A549 (cell line): ENCODE data around the gene CHST15. TPM values are rescaled to one million over a fixed set of nuclear protein-coding genes. Genes with fewer than 3 reads are reported as not detected.

Experiments used
- ATAC-seq, 2 experiments: fragments of 200-7000 bp in 1 of 2; fragments of >200 bp in 1 of 2; cut with Nextera tagmentation in 1 of 2; cut with Tn5 transposase in 1 of 2; 3 replicates each; pipeline versions ENCODE4 v1.8.0 to v1.9.1; 2018 to 2020; ENCODE audit warnings: mild to moderate bottlenecking in 1 of 2, moderate library complexity in 1 of 2
- CTCF ChIA-PET: fragments of 300-600 bp; sonication (Branson Sonifier 250); formaldehyde crosslinking; extraction: SDS; loops from one replicate; lab custom pipeline; 2021; ENCODE audit warnings: antibody characterized with exemption, inconsistent platforms; lab: Yijun Ruan, JAX
- POLR2A ChIA-PET: fragments of 350-600 bp; formaldehyde crosslinking; extraction: SDS; loops from one replicate; lab custom pipeline; 2021; ENCODE audit warnings: antibody characterized with exemption, inconsistent platforms; lab: Yijun Ruan, JAX
- DNase-seq, 2 experiments: peaks; one replicate each; pipeline versions ENCODE4 v3.0.0 to v3.0.0-alpha.2; 2011 to 2016; ENCODE audit warnings: low read depth in 1 of 2, low spot score in 1 of 2
- FAIRE-seq: peaks from 2 replicates; lab custom pipeline; 2011; peaks lifted over from hg19 to GRCh38; lab: Jason Lieb, UNC
- H3K27ac ChIP-seq, 2 experiments: fragments of >200 bp; sonication (Bioruptor Twin); formaldehyde crosslinking; 3 replicates each; pipeline ENCODE4 v1.5.1; 2016 to 2017
- H3K4me1 ChIP-seq: fragments of >200 bp; sonication (Bioruptor Twin); formaldehyde crosslinking; 3 replicates; pipeline ENCODE4 v1.6.1; 2016
- H3K4me2 ChIP-seq: fragments of >200 bp; sonication (Bioruptor Twin); formaldehyde crosslinking; 3 replicates; pipeline ENCODE4 v1.6.1; 2016
- H3K4me3 ChIP-seq: fragments of >200 bp; sonication (Bioruptor Twin); formaldehyde crosslinking; 3 replicates; pipeline ENCODE4 v1.5.1; 2016
- H3K9me3 ChIP-seq: fragments of >200 bp; sonication (Bioruptor Twin); formaldehyde crosslinking; 3 replicates; pipeline ENCODE4 v1.6.1; 2016
- CBX2 ChIP-seq: fragments of 200-600 bp; sonication (generic); IDR thresholded peaks from 2 replicates; pipeline ENCODE4 v1.6.1; 2016; ENCODE audit warnings: low read depth, mild to moderate bottlenecking, borderline replicate concordance
- CEBPB ChIP-seq, 2 experiments: fragments of >200 bp in 1 of 2; sonication (Bioruptor Twin) in 1 of 2; formaldehyde crosslinking in 1 of 2; IDR thresholded peaks; 2 replicates each; pipeline ENCODE4 v1.6.1; 2012 to 2016
- FOSB ChIP-seq: fragments of 250-450 bp; sonication (Bioruptor Pico); IDR thresholded peaks from 2 replicates; pipeline ENCODE4 v1.5.0; 2020; ENCODE audit warnings: mild to moderate bottlenecking, moderate library complexity
- FOXS1 ChIP-seq: fragments of 250-450 bp; sonication (Bioruptor Pico); IDR thresholded peaks from 2 replicates; pipeline ENCODE4 v1.5.0; 2020; ENCODE audit warnings: mild to moderate bottlenecking, moderate library complexity
- HDAC2 ChIP-seq: fragments of 200-600 bp; sonication (generic); IDR thresholded peaks from 2 replicates; pipeline ENCODE4 v1.6.1; 2016
- HEYL ChIP-seq: fragments of 250-450 bp; sonication (Bioruptor Pico); IDR thresholded peaks from 2 replicates; pipeline ENCODE4 v1.8.0; 2021; ENCODE audit warnings: mild to moderate bottlenecking, moderate library complexity
- HOXA7 ChIP-seq: fragments of 250-450 bp; sonication (Bioruptor Pico); IDR thresholded peaks from 2 replicates; pipeline ENCODE4 v1.5.0; 2020; ENCODE audit warnings: mild to moderate bottlenecking, moderate library complexity
- HOXB13 ChIP-seq: fragments of 250-450 bp; sonication (Bioruptor Pico); IDR thresholded peaks from 2 replicates; pipeline ENCODE4 v1.5.0; 2020; ENCODE audit warnings: low read depth, mild to moderate bottlenecking, moderate library complexity
- JUN ChIP-seq, 2 experiments: fragments of >200 bp; sonication (Bioruptor Twin); formaldehyde crosslinking; IDR thresholded peaks; 2 replicates in 1 of 2; 3 replicates in 1 of 2; pipeline ENCODE4 v1.6.1; 2016 to 2017
- MAFK ChIP-seq: fragments of 450-650 bp; IDR thresholded peaks from 2 replicates; pipeline ENCODE4 v1.6.1; 2014; ENCODE audit not compliant: partially characterized antibody
- MAZ ChIP-seq: fragments of 150-350 bp; IDR thresholded peaks from 2 replicates; pipeline ENCODE4 v1.6.1; 2014; ENCODE audit warnings: antibody characterized with exemption, low read depth, low read length, borderline replicate concordance
- NFE2L2 ChIP-seq: fragments of 150-350 bp; conservative IDR thresholded peaks from 2 replicates; pipeline ENCODE4 v1.6.1; 2014; ENCODE audit warnings: low read length
- NPAS2 ChIP-seq: fragments of 250-450 bp; sonication (Bioruptor Pico); IDR thresholded peaks from 2 replicates; pipeline ENCODE4 v1.8.0; 2022; ENCODE audit warnings: mild to moderate bottlenecking, moderate library complexity, borderline replicate concordance
- NR3C1 ChIP-seq: fragments of >200 bp; sonication (Bioruptor Twin); formaldehyde crosslinking; IDR thresholded peaks from 3 replicates; pipeline ENCODE4 v1.6.1; 2017
- POLR2A ChIP-seq: IDR thresholded peaks from 2 replicates; pipeline ENCODE4 v1.6.1; 2012; ENCODE audit warnings: mild to moderate bottlenecking, low read length
- RAD21 ChIP-seq, 2 experiments: fragments of >200 bp in 1 of 2; sonication (Bioruptor Twin) in 1 of 2; formaldehyde crosslinking in 1 of 2; IDR thresholded peaks in 1 of 2; conservative IDR thresholded peaks in 1 of 2; 2 replicates in 1 of 2; 3 replicates in 1 of 2; pipeline ENCODE4 v1.6.1; 2012 to 2018; ENCODE audit warnings: inconsistent platforms in 1 of 2
- RCOR1 ChIP-seq: fragments of 150-350 bp; IDR thresholded peaks from 2 replicates; pipeline ENCODE4 v1.6.1; 2014; ENCODE audit warnings: antibody characterized with exemption, low read length, low read depth
- SMC3 ChIP-seq: fragments of >200 bp; sonication (Bioruptor Twin); formaldehyde crosslinking; IDR thresholded peaks from 3 replicates; pipeline ENCODE4 v1.6.1; 2018; ENCODE audit warnings: inconsistent platforms
- SREBF2 ChIP-seq: fragments of 450-650 bp; IDR thresholded peaks from 2 replicates; pipeline ENCODE4 v1.6.1; 2014; ENCODE audit warnings: mild to moderate bottlenecking, moderate library complexity
- TFCP2L1 ChIP-seq: fragments of 250-450 bp; sonication (Bioruptor Pico); IDR thresholded peaks from 2 replicates; pipeline ENCODE4 v1.5.0; 2021; ENCODE audit warnings: mild to moderate bottlenecking
- ZNF302 ChIP-seq: fragments of 250-450 bp; sonication (Bioruptor Pico); IDR thresholded peaks from 2 replicates; pipeline ENCODE4 v1.9.0; 2021; ENCODE audit warnings: inconsistent platforms, mild to moderate bottlenecking, moderate library complexity
- WGBS: methylation state at CpG from one replicate; pipeline ENCODE4 v1.1.6; 2017; ENCODE audit errors: missing lambda C conversion rate; 5-methylcytosine and 5-hydroxymethylcytosine counted together
- polyA plus RNA-seq, 4 experiments: library from polyadenylated mRNA; depleted of rRNA in 3 of 4; stranded (reverse); fragments of >200 nt; fragmentation: RNase III in 1 of 4; extraction: RNeasy Plus Mini Kit Qiagen cat#74134 plus additional on column Dnase treatment in 1 of 4; gene quantifications; 2 replicates in 3 of 4; 3 replicates in 1 of 4; pipeline ENCODE4 v1.2.3, GENCODE V29; 2011 to 2017
- TF ChIP-seq, protein P1 (sequence below): IDR thresholded peaks from 2 replicates; pipeline ENCODE4 v1.6.1; 2012; ENCODE audit warnings: low read depth, borderline replicate concordance
- TF ChIP-seq, protein P2 (sequence below): fragments of >200 bp; sonication (Bioruptor Twin); formaldehyde crosslinking; IDR thresholded peaks from 3 replicates; pipeline ENCODE4 v1.6.1; 2016
- TF ChIP-seq, protein P3 (sequence below): IDR thresholded peaks from 2 replicates; pipeline ENCODE4 v1.6.1; 2012
- TF ChIP-seq, protein P4 (sequence below): fragments of 250-450 bp; sonication (Bioruptor Pico); IDR thresholded peaks from 2 replicates; pipeline ENCODE4 v1.5.0; 2021; ENCODE audit warnings: mild to moderate bottlenecking, moderate library complexity, borderline replicate concordance
- TF ChIP-seq, protein P5 (sequence below): fragments of >200 bp; sonication (Bioruptor Twin); formaldehyde crosslinking; IDR thresholded peaks from 3 replicates; pipeline ENCODE4 v1.5.1; 2016

Gene CHST15
- polyA plus RNA-seq, 2 of the 4 experiments (the other 2 are of a cell fraction), result 5.1 to 10.3 TPM

DNA sequence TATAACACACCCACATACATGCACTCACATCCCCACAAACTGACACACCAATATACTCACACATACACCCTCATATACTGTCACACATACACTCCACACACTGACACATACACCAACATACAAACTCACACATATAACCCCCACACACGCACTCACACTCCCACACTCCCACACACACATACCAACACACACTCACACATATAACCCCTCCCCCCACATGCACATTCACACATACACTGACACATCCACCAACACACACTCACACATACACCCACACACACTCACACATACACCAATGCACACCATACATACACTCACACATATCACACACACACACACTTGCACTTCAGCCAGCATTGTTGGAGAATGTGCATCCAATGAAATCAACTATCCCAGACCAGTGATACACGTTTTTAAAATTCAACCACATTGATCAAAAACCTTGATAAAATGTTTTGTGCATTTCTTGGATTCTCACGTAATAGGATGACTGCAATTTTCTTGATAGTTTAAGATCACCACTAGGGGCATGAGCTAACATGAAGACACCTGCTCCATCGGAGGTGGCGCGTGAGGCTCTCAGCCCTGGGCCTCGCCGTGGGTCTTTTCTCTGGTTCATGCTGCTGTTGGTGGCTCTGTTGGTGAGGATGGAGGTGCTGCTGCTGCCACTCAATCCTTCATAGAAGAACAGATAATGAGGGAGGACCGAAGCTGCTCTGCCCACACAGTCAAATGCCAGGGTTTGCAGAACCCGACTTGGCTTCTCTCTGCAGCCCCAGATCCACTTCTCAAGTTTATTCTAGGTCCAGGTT is 32.1 kb upstream of the CHST15 start:
- Histone ChIP-seq H3K4me1 (no peaks in the 10 kb centered on the region), H3K4me3 (no peak overlapping the region), H3K9me3 (no peaks in the 10 kb centered on the region), H3K27ac (no peak overlapping the region), H3K4me2 (no peak overlapping the region)
- DNase-seq (peak; percentile 30 to 58), ATAC-seq (peak; percentile 54 to 83; a peak in 4 of 6 replicates), FAIRE-seq (no peak)
- WGBS, result 67% methylated on average over 10 of the region's 10 CpGs
- TF ChIP-seq NR3C1 (no peak), TFCP2L1 (CRISPR knock-in tag) (no peak), HOXB13 (no peak), HEYL (CRISPR knock-in tag) (no peak), SMC3 (0 out of 3 replicates have a peak, but pooled peaks have one; percentile 11), CBX2 (no peak), NPAS2 (CRISPR knock-in tag) (no peak), MAZ (no peak), JUN (IDR thresholded peaks at IDR 0.05) (no peak), HOXA7 (CRISPR knock-in tag) (no peak), SREBF2 (no peak), CEBPB (IDR thresholded peaks at IDR 0.05) (no peak), RAD21 (conservative IDR thresholded peaks at IDR 0.05 in 1 of 2, IDR thresholded peaks at IDR 0.05 in 1 of 2) (0 out of 5 replicates have a peak, but pooled peaks of 1 of the 2 experiments have one; percentile 16), RCOR1 (no peak), POLR2A (no peak), MAFK (no peak), FOSB (CRISPR knock-in tag) (no peak), ZNF302 (no peak), FOXS1 (CRISPR knock-in tag) (no peak), NFE2L2 (no peak), HDAC2 (no peak)
- TF ChIP-seq, protein P1, sequence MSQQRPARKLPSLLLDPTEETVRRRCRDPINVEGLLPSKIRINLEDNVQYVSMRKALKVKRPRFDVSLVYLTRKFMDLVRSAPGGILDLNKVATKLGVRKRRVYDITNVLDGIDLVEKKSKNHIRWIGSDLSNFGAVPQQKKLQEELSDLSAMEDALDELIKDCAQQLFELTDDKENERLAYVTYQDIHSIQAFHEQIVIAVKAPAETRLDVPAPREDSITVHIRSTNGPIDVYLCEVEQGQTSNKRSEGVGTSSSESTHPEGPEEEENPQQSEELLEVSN, result no peak
- TF ChIP-seq, protein P2, sequence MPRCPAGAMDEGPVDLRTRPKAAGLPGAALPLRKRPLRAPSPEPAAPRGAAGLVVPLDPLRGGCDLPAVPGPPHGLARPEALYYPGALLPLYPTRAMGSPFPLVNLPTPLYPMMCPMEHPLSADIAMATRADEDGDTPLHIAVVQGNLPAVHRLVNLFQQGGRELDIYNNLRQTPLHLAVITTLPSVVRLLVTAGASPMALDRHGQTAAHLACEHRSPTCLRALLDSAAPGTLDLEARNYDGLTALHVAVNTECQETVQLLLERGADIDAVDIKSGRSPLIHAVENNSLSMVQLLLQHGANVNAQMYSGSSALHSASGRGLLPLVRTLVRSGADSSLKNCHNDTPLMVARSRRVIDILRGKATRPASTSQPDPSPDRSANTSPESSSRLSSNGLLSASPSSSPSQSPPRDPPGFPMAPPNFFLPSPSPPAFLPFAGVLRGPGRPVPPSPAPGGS, result no peak
- TF ChIP-seq, protein P3, sequence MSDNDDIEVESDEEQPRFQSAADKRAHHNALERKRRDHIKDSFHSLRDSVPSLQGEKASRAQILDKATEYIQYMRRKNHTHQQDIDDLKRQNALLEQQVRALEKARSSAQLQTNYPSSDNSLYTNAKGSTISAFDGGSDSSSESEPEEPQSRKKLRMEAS, result no peak
- TF ChIP-seq, protein P4, sequence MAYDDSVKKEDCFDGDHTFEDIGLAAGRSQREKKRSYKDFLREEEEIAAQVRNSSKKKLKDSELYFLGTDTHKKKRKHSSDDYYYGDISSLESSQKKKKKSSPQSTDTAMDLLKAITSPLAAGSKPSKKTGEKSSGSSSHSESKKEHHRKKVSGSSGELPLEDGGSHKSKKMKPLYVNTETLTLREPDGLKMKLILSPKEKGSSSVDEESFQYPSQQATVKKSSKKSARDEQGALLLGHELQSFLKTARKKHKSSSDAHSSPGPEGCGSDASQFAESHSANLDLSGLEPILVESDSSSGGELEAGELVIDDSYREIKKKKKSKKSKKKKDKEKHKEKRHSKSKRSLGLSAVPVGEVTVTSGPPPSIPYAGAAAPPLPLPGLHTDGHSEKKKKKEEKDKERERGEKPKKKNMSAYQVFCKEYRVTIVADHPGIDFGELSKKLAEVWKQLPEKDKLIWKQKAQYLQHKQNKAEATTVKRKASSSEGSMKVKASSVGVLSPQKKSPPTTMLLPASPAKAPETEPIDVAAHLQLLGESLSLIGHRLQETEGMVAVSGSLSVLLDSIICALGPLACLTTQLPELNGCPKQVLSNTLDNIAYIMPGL (CRISPR knock-in tag), result no peak
- TF ChIP-seq, protein P5, sequence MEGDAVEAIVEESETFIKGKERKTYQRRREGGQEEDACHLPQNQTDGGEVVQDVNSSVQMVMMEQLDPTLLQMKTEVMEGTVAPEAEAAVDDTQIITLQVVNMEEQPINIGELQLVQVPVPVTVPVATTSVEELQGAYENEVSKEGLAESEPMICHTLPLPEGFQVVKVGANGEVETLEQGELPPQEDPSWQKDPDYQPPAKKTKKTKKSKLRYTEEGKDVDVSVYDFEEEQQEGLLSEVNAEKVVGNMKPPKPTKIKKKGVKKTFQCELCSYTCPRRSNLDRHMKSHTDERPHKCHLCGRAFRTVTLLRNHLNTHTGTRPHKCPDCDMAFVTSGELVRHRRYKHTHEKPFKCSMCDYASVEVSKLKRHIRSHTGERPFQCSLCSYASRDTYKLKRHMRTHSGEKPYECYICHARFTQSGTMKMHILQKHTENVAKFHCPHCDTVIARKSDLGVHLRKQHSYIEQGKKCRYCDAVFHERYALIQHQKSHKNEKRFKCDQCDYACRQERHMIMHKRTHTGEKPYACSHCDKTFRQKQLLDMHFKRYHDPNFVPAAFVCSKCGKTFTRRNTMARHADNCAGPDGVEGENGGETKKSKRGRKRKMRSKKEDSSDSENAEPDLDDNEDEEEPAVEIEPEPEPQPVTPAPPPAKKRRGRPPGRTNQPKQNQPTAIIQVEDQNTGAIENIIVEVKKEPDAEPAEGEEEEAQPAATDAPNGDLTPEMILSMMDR, result peak; percentile 38
- ChIA-PET POLR2A (interaction anchor here (2.0 kb wide), 1 partner anchor 27 kb away, joined by 13 read pairs; no protein-coding TSS in a partner anchor), CTCF (interaction anchor here (0.8 to 2.4 kb wide), 7 partner anchors 18 to 264 kb away, joined by 3 to 15 read pairs (median 4); partner anchors contain the start of gene CHST15)
